ENCODE results near the gene BCLAF1.

The BCLAF1 gene

DNA sequence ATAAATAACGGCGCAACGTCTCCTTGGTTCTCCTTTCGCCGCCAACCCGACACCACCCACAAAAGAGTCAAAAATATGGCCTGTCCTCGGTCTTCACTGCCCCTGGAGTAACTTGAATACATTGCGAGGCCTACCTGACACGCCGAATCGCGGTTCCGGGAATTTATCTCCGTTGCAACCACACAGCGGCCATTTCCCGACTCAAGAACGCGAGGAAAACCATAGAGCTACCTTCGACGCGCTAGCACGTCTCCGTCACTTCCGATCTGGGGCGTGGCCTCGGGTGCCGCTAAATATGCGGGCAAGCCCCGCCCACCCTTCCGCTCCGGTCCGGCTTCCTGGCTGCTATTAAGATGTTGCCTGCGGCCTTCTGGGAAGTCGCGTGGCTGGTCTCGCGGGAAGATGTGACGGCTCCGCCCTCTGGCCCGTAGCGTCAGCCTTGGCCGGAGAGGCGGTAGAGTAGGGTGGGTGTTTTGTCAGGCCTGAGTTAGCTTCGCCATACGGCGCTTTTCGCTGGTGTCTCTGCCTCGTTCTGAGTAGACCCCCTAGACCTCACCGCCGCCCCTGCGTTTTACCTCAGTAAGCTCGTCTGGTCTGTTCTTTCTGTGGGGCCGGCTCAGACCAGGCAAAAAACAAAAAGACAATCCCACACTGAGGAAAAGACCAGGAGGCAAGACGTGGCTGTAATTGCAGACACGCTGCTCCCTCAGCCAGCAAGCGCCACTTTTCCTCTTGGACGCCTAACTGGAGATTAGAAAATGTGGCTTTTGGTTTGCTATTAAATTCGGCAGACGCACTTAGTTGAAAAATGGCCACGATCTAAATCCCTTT is at the start of gene BCLAF1:
Gene BCLAF1 (minus strand): TSS at position 268 of the 831 bp plus-strand sequence. CDS start 9,980 bp downstream, outside the sequence.
- peak; percentile 98 for DNase-seq (ENCODE audit: low read depth, low spot score)
- Histone ChIP-seq H3K36me3 (ENCODE audit: insufficient read depth, low read length) (peaks cover 30% of the 10 kb centered on the region), H3K9me3 (ENCODE audit: low read depth, low read length) (no peaks in the 10 kb centered on the region), H3K4me3 (peak within 1 kb of the TSS; percentile 100), H3K9ac (ENCODE audit: insufficient read length) (peak within 1 kb of the TSS; percentile 100), H3K27ac (peak within 1 kb of the TSS; percentile 100)
- TF ChIP-seq FOXP2 (optimal IDR thresholded peaks at IDR 0.05; ENCODE audit: control extremely low read depth, extremely low read length, insufficient read depth) (peak; percentile 72), POLR2AphosphoS5 (IDR thresholded peaks at IDR 0.05; ENCODE audit: borderline replicate concordance, low read depth, low read length) (peak; percentile 99), EZH2 (IDR thresholded peaks at IDR 0.05) (no peak)

DNA sequence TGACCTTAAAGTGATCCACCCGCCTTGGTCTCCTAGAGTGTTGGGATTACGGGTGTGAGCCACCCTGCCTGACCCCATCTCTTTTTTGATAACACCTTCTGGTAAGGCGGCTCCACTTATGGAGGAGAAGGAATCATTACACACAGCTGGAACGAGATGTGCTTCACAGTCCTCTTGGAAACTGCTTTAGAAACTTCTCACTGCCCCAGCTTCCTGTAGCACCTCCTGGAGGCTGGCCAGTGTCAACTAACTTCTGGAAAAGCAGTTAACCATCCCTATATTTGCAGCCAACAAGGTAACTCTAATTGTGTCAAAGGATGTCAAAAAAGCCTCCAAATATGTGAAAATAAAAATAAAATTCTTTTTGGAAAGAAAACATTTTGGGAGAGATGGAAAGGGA is 48.8 kb upstream of the BCLAF1 start:
- H3K9me3 ChIP-seq (ENCODE audit: low read depth, low read length), result no peaks in the 10 kb centered on the region
- TF ChIP-seq POLR2AphosphoS5 (IDR thresholded peaks at IDR 0.05; ENCODE audit: borderline replicate concordance, low read depth, low read length), result no peak
- TF ChIP-seq FOXP2 (optimal IDR thresholded peaks at IDR 0.05; ENCODE audit: control extremely low read depth, extremely low read length, insufficient read depth), result no peak
- TF ChIP-seq EZH2 (IDR thresholded peaks at IDR 0.05), result no peak
- H3K36me3 ChIP-seq (ENCODE audit: insufficient read depth, low read length), result no peaks in the 10 kb centered on the region
- no peak overlapping the region for H3K9ac ChIP-seq (ENCODE audit: insufficient read length)
- no peak for DNase-seq (ENCODE audit: low read depth, low spot score)
- no peak overlapping the region for H3K27ac ChIP-seq
- no peak overlapping the region for H3K4me3 ChIP-seq

GRCh38 chr6:136337606-136338005 is 48.0 kb upstream of the BCLAF1 start:
- no peak for DNase-seq (ENCODE audit: low read depth, low spot score)
- no peak overlapping the region for H3K9ac ChIP-seq (ENCODE audit: insufficient read length)
- no peak overlapping the region for H3K4me3 ChIP-seq
- TF ChIP-seq POLR2AphosphoS5 (IDR thresholded peaks at IDR 0.05; ENCODE audit: borderline replicate concordance, low read depth, low read length), result no peak
- TF ChIP-seq EZH2 (IDR thresholded peaks at IDR 0.05), result no peak
- TF ChIP-seq FOXP2 (optimal IDR thresholded peaks at IDR 0.05; ENCODE audit: control extremely low read depth, extremely low read length, insufficient read depth), result no peak
- H3K9me3 ChIP-seq (ENCODE audit: low read depth, low read length), result no peaks in the 10 kb centered on the region
- H3K36me3 ChIP-seq (ENCODE audit: insufficient read depth, low read length), result no peaks in the 10 kb centered on the region
- H3K27ac ChIP-seq, result no peak overlapping the region

DNA sequence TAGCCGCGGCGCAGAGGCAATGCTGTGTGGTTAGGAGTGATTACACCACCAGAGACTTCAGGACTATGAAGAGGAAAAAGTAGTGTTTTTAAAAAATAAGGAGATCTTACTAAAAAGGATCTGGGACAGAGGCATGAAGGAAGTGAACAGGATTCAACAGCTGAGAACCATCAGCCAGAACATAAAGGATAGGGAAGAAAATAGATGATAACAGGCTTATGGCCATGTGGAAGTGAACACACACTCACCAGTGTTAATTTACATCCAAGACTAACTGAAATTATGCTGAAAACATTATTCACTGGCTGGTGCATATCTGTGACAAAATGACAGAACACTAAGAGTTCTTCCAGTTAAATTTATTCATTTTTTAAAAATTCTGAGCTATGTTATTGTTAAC is 47.5 kb upstream of the BCLAF1 start:
- no peak overlapping the region for H3K9ac ChIP-seq (ENCODE audit: insufficient read length)
- H3K27ac ChIP-seq, result no peak overlapping the region
- no peaks in the 10 kb centered on the region for H3K9me3 ChIP-seq (ENCODE audit: low read depth, low read length)
- no peak for TF ChIP-seq FOXP2 (optimal IDR thresholded peaks at IDR 0.05; ENCODE audit: control extremely low read depth, extremely low read length, insufficient read depth)
- TF ChIP-seq POLR2AphosphoS5 (IDR thresholded peaks at IDR 0.05; ENCODE audit: borderline replicate concordance, low read depth, low read length), result no peak
- TF ChIP-seq EZH2 (IDR thresholded peaks at IDR 0.05), result no peak
- no peak for DNase-seq (ENCODE audit: low read depth, low spot score)
- H3K4me3 ChIP-seq, result no peak overlapping the region
- H3K36me3 ChIP-seq (ENCODE audit: insufficient read depth, low read length), result no peaks in the 10 kb centered on the region

DNA sequence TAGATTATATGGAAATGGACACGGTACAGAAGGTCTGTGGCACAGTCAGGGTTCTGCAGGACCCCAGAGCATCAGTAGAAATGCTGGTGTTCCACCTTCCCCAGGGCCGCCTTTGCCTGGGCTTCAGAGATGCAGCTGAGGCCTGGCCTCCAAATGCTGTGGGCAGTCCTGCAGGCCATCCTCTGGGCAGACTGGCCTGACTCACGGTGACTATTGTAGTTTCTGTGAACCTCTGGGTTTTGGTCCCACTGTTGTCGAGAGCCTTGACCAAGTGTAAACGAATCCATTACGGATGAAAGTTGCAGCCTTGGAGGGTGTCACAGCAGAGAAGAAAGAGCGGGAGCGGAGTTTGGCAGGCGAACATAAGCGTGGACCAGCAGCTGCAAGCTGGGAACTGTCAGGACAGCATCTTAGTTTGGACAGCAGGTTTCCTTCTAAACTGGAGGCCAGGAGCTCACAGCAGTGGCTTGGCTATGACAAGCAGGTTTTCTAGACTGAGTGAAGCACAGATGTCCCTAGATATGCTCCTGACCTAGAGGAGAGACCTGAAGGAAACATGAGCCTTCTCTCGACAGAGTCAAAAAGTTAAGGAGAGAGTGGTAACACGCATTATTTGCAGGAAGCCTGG is 46.2 kb upstream of the BCLAF1 start:
- no peak for TF ChIP-seq EZH2 (IDR thresholded peaks at IDR 0.05)
- no peak for TF ChIP-seq FOXP2 (optimal IDR thresholded peaks at IDR 0.05; ENCODE audit: control extremely low read depth, extremely low read length, insufficient read depth)
- TF ChIP-seq POLR2AphosphoS5 (IDR thresholded peaks at IDR 0.05; ENCODE audit: borderline replicate concordance, low read depth, low read length), result no peak
- no peak overlapping the region for H3K9ac ChIP-seq (ENCODE audit: insufficient read length)
- no peak for DNase-seq (ENCODE audit: low read depth, low spot score)
- no peaks in the 10 kb centered on the region for H3K9me3 ChIP-seq (ENCODE audit: low read depth, low read length)
- H3K4me3 ChIP-seq, result no peak overlapping the region
- no peak overlapping the region for H3K27ac ChIP-seq
- no peaks in the 10 kb centered on the region for H3K36me3 ChIP-seq (ENCODE audit: insufficient read depth, low read length)

DNA sequence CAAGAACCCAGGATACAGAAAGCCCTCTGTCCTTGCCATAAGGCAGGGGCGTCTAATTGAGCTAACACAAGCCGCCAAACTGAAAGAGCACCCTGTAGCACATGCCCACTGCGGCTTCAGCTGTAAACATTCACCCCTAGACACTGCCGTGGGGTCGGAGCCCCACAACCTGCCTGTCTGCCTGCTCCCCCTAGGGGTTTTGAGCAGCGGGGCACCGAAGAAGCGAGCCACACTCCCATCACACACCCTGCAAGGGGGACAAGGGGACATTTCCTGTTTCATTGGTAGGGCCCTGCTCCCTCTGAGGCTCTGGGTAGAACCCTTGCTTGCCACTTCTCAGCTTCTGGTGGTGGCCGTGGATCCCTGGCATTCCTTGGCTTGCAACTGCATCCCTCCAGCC is 45.2 kb upstream of the BCLAF1 start:
- TF ChIP-seq FOXP2 (optimal IDR thresholded peaks at IDR 0.05; ENCODE audit: control extremely low read depth, extremely low read length, insufficient read depth), result no peak
- no peak for TF ChIP-seq POLR2AphosphoS5 (IDR thresholded peaks at IDR 0.05; ENCODE audit: borderline replicate concordance, low read depth, low read length)
- no peak for TF ChIP-seq EZH2 (IDR thresholded peaks at IDR 0.05)
- H3K36me3 ChIP-seq (ENCODE audit: insufficient read depth, low read length), result no peaks in the 10 kb centered on the region
- DNase-seq (ENCODE audit: low read depth, low spot score), result no peak
- H3K4me3 ChIP-seq, result no peak overlapping the region
- H3K9ac ChIP-seq (ENCODE audit: insufficient read length), result no peak overlapping the region
- H3K27ac ChIP-seq, result no peak overlapping the region
- no peaks in the 10 kb centered on the region for H3K9me3 ChIP-seq (ENCODE audit: low read depth, low read length)

GRCh38 chr6:136334465-136334846 is 44.8 kb upstream of the BCLAF1 start:
- TF ChIP-seq FOXP2 (optimal IDR thresholded peaks at IDR 0.05; ENCODE audit: control extremely low read depth, extremely low read length, insufficient read depth) (no peak), POLR2AphosphoS5 (IDR thresholded peaks at IDR 0.05; ENCODE audit: borderline replicate concordance, low read depth, low read length) (no peak), EZH2 (IDR thresholded peaks at IDR 0.05) (no peak)
- Histone ChIP-seq H3K9ac (ENCODE audit: insufficient read length) (no peak overlapping the region), H3K36me3 (ENCODE audit: insufficient read depth, low read length) (no peaks in the 10 kb centered on the region), H3K27ac (no peak overlapping the region), H3K9me3 (ENCODE audit: low read depth, low read length) (no peaks in the 10 kb centered on the region), H3K4me3 (no peak overlapping the region)
- no peak for DNase-seq (ENCODE audit: low read depth, low spot score)

DNA sequence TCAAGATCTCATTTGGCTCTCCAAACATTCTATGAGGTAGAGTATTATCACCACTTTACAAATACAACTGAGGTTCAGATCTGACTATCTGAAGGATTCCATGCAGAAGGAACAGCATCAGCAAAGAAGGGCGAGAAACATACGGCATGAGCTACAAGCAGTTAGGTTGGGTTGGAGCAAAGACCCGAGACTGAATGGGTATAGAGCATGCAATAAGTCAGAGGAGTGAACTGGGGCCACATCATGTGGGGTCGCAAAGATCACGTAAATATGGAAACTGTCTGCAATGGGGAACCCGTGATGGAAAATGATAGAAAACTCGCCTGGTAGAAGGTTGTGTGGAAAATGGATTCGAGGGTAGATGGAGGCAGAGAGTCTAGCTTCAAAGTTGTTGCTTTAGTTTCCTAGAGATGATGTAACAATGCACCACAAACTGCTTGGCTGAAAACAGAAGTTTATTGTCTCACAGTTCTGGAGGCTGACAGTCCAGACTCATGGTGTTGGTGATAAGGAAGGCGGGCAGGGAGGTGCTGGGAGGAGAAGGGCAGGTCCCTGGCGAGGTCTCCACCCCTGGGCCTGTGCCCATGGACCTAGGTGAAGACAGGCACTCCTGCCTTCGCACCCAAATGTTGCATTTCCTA is 44.3 kb upstream of the BCLAF1 start:
- no peak overlapping the region for H3K27ac ChIP-seq
- H3K9me3 ChIP-seq (ENCODE audit: low read depth, low read length), result no peaks in the 10 kb centered on the region
- TF ChIP-seq FOXP2 (optimal IDR thresholded peaks at IDR 0.05; ENCODE audit: control extremely low read depth, extremely low read length, insufficient read depth) (no peak), POLR2AphosphoS5 (IDR thresholded peaks at IDR 0.05; ENCODE audit: borderline replicate concordance, low read depth, low read length) (no peak), EZH2 (IDR thresholded peaks at IDR 0.05) (no peak)
- H3K4me3 ChIP-seq, result no peak overlapping the region
- H3K36me3 ChIP-seq (ENCODE audit: insufficient read depth, low read length), result no peaks in the 10 kb centered on the region
- no peak overlapping the region for H3K9ac ChIP-seq (ENCODE audit: insufficient read length)
- no peak for DNase-seq (ENCODE audit: low read depth, low spot score)
